Renal pelvis (tissue), 4 donors: ENCODE measurements around the gene SSH2. TPM values are rescaled to one million over a fixed set of nuclear protein-coding genes. Genes with fewer than 3 reads are reported as not detected.

Experiments used
- DNase-seq: peaks from one replicate; pipeline ENCODE4 v3.0.0-alpha.2; 2013
- polyA plus RNA-seq, 3 donors: library from polyadenylated mRNA; unstranded; fragments of 120-200 nt; gene quantifications; one replicate each; pipeline ENCODE4 v1.2.1, GENCODE V29; 2013; ENCODE audit not compliant: insufficient read length in 3 of 3

SSH2 gene
- polyA plus RNA-seq, 3 donors, result 16.2 to 19.8 (median 18.7) TPM

- no peak for DNase-seq
Observed at GRCh38 chr17:29577385-29578211, 352.4 kb downstream of the SSH2 start.

DNA sequence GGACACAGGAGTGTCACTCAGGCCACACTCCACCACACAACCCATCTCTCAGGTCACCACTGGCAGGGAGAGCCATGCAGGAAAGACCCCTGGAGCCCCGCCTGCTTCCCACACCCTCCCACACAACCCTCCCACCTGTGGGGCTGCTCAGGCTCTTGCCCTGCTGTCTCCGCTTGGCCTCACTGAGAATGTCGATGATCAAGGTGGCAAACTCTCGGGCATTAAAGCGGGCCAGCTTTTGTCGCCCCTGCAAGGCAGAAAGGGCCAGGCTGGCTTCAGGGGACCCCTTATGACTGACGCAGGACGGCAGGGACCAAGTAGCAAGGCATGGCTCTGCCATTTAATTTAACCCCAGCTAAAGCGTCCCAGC, 353.0 kb downstream of the SSH2 start:
- no peak for DNase-seq

DNA sequence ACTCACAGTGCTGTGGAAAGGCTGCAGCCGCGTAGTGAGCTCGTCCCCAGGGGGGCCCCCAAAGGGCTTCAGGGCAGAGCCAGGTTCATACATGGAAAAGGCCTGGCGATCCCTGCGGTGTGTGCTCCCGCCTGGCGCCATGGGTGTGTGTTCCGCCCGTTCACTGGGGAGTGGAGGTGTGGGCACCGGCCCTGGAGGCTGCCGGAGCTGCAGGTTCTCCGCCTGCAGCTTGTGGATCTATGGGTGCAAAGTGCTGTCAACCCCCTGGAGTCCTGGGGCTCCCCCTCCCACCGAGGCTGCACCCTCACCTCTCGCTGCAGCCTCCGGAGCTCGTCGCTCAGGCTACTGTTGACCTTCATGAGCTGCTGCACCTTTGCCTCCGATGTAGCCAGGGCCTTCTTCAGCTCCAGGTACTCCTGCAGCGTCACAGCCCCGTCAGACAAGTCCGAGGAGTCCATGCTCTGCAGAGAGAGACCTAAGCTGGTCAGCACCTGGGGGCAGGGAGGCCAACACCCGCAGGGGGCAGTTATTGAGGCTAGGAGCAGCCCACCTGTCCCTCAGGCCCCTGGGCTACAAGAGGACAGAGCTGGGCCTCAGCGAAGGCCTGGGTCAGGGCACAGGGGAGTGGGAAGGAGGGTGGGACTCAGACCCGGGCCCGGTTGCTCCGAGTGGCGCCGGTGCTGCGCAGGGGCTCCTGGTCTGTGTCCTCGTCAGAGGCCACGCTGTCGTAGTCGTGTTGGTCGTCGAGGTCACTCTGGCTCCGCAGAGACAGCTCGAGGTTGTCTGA, 353.6 kb downstream of the SSH2 start:
- DNase-seq, result no peak

Other genes starting within 250 kb of the SSH2 start
- 1 to 10 TPM; 2.0 to 2.9 (median 2.6) TPM for gene EFCAB5, start 11.4 kb upstream of the SSH2 start, polyA plus RNA-seq
- 10 to 100 TPM; 35.1 to 42.2 (median 37.8) TPM for gene NSRP1, start 186.6 kb upstream of the SSH2 start, polyA plus RNA-seq